Measurements from ENCODE around the gene CSNK2A1.
"Not testable (repeated sequence)": the region's sequence is repeated elsewhere in the genome, so short reads cannot be mapped to it uniquely, and the experiment has no call there.

Gene CSNK2A1

DNA sequence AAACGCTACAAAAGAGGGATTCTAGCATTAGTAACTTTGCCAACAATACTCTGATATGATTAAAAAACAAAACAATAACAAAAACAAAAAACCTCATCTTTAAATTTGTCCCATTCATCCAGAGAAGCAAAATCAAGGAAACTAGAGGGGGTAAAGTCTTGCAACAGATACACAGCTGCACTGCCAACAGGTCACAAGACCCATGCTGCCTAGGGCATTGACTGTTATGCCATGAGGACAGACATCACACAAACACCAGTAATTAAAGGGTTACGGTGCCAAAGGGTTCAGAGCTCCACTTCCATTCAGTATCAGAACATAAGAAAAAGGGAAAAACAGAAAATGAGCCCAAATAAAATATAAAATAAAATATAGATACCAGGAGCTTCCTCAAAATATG, 82.9 kb downstream of the CSNK2A1 start:
- DNase-seq (ENCODE audit: low read depth, low spot score): no peak

- no peak for DNase-seq (ENCODE audit: low read depth, low spot score)
These were observed 83.4 kb downstream of the CSNK2A1 start for GRCh38 chr20:460180-460579.

DNA sequence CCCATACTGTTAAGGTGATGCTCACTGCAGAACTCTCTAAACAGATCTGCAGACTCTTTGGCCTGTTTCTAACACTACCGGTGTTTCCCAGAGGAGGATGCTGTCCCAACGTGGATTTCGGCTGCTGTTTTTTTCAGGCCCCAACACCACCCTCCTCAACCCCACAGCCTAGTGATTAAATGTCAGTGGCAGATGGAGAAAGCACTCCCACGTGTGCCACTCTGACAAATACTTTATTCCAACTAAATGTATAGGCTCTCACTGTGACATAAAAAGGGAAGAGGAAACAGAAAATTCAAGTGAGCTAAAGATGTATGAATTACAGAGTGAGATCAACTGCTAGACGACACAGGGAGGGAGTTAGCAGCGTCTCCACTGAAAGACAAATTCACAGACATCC, 84.8 kb downstream of the CSNK2A1 start:
- DNase-seq (ENCODE audit: low read depth, low spot score): no peak

- no peak for DNase-seq (ENCODE audit: low read depth, low spot score)
These were observed 88.6 kb downstream of the CSNK2A1 start for GRCh38 chr20:454951-455350.

DNA sequence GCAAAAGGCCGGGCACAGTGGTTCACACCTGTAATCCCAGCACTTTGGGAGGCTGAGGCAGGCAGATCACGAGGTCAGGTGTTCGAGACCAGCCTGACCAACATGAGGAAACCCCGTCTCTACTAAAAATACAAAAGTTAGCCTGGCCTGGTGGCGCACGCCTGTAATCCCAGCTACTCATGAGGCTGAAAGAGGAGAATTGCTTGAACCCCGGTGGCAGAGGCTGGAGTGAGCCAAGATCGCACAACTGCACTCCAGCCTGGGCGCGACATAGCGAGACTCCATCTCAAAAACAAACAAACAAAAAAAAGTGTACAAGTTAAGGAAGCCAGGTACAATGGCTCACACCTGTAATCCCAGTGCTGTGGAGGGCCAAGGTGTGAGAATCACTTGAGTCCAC, 91.6 kb downstream of the CSNK2A1 start:
- DNase-seq (ENCODE audit: low read depth, low spot score): not testable (repeated sequence)

GRCh38 chr20:445514-446336, 97.9 kb downstream of the CSNK2A1 start:
- DNase-seq (ENCODE audit: low read depth, low spot score): no peak

DNA sequence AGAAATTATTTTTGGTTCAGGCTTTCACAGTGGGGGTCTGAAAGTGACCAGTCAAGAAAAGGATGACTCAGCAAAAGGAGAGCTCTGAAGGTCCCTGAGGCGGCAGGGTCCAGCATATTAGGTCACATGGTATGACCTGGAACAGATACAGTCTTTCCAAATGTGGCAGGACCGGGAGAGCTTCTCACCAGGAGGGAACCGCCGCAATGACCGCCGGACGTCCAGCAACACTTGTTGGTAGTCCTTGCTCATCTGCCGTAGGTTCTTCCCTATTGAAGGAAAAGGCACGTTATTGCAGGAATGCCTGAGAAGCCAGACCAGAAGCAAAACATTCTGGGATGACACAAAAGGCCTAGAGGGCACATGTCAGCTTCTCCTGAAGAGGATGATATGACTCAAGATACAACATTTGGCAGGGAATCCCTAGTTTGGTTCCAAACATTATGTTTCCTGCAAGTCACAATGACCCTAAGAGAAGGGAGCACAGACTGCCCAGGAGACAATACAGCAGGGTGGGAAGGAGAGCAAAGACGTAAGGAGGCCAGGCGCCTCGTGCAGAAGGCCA, 98.6 kb downstream of the CSNK2A1 start:
- no peak for DNase-seq (ENCODE audit: low read depth, low spot score)

DNA sequence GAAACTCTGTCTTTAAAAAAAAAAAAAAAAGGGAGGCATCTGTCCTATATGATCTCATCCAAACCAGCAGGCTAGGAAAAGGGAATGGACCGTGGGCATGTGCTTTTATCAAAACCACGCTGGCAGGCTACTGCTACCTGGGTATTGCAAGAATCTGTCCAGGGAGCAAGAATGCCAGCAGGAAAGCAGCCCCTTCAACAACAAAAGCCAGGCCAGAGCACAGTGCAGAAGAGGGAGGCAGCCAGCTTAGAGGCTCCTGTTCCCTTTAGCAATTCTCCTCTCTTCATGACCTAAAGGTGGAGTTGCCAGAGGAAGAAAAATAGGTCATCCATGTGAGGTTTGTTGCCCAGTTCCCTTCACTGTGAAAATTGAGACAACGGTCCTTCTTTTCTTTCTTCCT, 99.5 kb downstream of the CSNK2A1 start:
- DNase-seq (ENCODE audit: low read depth, low spot score): no peak

DNA sequence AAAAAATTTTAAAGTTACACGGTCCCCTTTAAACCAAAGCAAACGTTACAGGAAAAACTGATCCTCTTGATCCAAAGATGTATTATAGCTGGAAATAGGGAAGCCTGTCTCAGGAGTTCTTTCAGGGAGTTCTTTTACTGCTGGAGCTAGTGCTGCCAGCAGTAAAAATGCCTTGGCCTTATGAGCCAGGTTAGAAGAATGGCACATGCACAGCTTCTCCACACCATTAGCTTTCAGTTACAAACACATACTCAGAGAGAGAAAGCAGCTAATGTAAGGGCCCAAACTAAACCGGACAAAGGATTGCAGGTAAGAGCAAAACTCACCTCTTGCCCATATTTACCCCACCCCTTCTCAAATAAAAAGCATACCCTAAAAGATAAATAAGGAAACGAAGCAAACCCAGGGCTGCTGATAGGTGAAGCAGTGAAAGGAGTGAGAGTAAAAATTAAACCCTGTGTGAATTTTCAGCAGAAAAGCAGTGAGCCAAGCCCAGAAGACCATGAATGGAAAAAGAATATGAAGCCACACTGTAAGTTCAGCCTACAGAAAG, 100.3 kb downstream of the CSNK2A1 start:
- no peak for DNase-seq (ENCODE audit: low read depth, low spot score)

GRCh38 chr20:440636-441035, 103.0 kb downstream of the CSNK2A1 start:
- DNase-seq (ENCODE audit: low read depth, low spot score): no peak

- no peak for DNase-seq (ENCODE audit: low read depth, low spot score)
These were observed 103.4 kb downstream of the CSNK2A1 start for GRCh38 chr20:440148-440547.

DNA sequence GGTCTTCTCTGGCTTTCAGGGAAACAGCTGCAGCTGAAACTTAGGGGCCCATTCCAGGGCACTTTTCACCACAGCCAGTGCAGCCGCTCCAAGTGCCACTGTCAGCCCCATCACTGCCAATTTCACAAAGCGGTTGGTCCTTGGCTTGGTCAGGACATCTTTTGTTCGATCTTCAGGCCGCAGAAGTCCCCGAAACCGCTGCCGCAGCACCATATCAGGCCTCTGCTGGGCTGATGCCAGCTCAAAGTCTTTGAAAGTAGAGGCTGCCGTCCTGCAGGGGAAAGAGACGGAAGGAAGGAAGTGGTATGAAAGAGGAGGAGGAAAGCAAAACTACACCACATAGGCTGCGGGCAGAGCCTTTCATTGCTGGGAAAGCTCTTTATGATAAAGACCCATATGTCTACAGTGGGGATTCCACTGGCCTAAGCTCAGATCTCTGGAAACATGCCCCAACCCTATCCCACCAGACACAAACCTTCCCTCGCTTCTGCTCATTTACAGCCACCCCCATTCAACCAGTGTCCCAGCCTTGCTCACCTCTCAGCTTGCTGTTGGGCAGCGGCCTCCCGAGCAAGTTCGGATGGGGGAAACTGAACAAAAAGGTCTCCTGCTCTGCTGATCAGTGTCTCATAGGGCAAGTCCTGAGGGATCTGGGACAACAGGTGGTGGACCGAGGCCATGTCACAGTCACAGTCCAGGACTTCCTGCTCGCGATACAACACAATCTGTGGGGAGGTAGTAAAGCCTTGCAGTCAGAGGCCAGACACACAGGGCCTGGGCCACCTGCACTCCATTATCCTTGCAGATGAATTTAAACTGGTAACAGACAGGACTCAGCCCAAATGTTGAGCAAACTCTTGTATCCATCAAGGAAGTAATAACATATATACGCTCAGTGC, 104.8 kb downstream of the CSNK2A1 start:
- no peak for DNase-seq (ENCODE audit: low read depth, low spot score)

DNA sequence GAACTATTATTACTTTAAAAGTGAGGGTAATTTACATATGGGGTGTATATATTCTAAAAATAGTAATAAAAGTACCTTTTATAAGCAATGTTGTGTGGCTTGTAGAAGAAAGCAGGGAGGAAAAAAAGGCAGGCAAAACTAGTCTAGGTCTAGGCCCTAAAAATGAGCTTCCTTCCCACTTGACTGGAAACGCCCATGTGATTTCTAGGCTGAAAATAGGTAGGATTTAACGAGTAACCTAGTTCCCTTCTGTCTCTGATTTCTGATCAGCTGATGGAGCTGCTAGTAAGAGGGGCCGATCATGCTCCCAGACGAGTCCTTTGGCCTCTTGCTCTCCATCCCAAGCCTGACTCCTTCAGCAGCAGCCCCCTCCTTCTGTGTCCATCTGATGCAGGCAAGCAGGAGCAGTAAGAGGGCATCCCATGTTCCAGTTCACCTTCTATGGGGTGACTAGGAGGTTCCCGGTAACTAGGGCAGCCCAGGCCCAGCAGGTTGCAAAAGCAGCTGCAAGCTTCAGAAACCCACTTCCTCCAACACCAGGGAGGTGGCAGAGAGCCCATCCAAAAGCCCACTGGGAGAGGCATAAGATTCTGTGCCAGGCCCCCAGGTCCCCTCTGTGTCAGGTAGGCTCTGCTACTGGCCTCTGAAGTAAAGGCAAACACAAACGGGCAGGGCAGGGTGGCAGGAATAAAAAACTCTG, 105.7 kb downstream of the CSNK2A1 start:
- no peak for DNase-seq (ENCODE audit: low read depth, low spot score)

- no peak for DNase-seq (ENCODE audit: low read depth, low spot score)
These were observed 107.1 kb downstream of the CSNK2A1 start for GRCh38 chr20:436476-436875.

GRCh38 chr20:435558-435957, 108.0 kb downstream of the CSNK2A1 start:
- no peak for DNase-seq (ENCODE audit: low read depth, low spot score)

DNA sequence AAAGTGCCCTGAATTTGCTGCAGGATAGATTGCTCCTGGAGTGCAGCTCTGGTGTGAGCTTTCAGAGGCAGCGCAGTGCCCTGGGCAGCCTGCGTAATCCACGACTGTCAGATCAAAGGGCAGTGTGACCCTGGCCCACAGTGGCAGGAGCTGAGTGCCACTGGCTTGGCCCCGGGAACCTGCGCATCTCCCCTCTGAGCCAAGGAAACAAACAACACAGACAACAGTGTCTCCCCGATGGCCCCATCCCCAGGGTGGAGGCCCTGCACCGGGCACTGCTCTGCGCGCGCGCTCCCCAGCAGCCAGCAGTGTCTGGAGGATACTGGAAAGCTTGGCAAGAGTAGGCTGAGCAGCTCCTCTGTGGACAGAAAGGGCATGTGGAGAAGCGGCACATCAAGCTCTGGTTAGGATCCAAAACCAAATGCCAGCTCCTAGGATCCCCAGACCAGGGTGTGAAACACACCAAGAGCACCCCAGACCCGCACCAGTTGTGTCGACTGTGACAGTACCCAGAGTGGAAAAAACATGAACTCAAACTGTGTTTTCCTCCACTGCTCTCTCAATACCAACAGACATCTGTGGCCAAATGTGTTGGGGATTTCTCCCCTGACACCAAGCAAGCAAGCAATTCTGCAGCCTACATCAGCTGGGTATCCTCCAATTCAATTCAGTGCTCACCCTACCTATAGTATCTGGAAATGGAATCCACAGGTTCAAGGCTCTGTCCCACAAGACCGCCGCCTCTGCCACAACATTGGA, 108.8 kb downstream of the CSNK2A1 start:
- DNase-seq (ENCODE audit: low read depth, low spot score): no peak

DNA sequence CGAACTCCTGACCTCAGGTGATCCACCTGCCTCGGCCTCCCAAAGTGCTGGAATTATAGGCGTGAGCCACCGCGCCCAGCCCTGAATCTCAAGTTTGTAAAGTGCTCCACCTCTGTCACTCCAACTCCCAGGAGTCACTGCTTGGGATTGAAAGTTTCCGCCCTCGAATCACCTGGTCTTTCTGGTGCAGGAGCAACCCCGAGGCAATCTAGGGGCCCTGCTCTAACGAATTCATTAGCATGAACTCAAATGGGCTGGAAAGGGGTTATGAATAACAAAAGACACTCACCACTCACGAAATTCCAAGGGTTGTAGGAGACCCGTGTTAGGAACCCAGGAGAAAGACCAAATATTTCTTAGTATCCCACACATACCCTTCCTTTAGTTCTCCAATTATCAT, 109.4 kb downstream of the CSNK2A1 start:
- no peak for DNase-seq (ENCODE audit: low read depth, low spot score)

- DNase-seq (ENCODE audit: low read depth, low spot score): peak; percentile 27
These were observed 110.2 kb downstream of the CSNK2A1 start for GRCh38 chr20:433300-433975.

GRCh38 chr20:432677-433299, 110.8 kb downstream of the CSNK2A1 start:
- DNase-seq (ENCODE audit: low read depth, low spot score): no peak

DNA sequence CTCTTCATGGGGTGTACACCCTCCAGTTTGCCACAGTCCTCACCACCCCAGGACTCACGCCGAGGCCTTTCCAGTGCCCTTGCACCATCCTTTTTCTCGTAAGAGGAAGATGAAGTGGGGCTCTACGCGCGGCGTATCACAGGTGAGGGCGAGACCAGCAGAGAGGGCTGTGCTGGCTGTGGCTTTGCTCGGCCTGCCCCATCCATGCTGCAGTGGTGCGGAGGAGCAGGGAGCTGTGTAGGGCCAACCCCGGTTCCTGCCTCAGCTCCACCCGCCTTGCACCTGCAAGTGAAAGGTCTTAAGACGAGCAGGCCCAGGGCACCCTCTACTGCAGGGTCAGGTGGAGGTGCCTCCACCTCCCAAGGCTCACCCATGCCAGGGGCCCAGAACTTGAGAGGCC, 111.4 kb downstream of the CSNK2A1 start:
- DNase-seq (ENCODE audit: low read depth, low spot score): no peak
